Small intestine (tissue), 7 donors: ENCODE data around the gene GARS1. TPM values are rescaled to one million over a fixed set of nuclear protein-coding genes. Genes with fewer than 3 reads are reported as not detected.

ENCODE experiments used
- DNase-seq, 2 donors: peaks; one replicate each; pipeline versions ENCODE4 v3.0.0 to v3.0.0-alpha.2; 2013
- FAIRE-seq: peaks from 2 replicates; lab custom pipeline; 2012; peaks lifted over from hg19 to GRCh38; lab: Jason Lieb, UNC
- H3K27ac ChIP-seq, 3 donors: one replicate each; pipeline ENCODE4 v1.5.1; 2013; ENCODE audit warnings: low read length in 2 of 3, mild to moderate bottlenecking in 2 of 3, control low read depth in 1 of 3, inconsistent platforms in 1 of 3, low read depth in 1 of 3, moderate library complexity in 1 of 3
- H3K27me3 ChIP-seq, 3 donors: one replicate each; pipeline ENCODE4 v1.6.1; 2013; ENCODE audit warnings: low read length in 3 of 3, inconsistent platforms in 1 of 3; ENCODE audit not compliant: control insufficient read depth in 3 of 3, insufficient read depth in 3 of 3
- H3K36me3 ChIP-seq, 3 donors: one replicate each; pipeline ENCODE4 v1.6.1; 2013; ENCODE audit warnings: low read length in 3 of 3, inconsistent platforms in 1 of 3, low read depth in 1 of 3, mild to moderate bottlenecking in 1 of 3, moderate library complexity in 1 of 3; ENCODE audit not compliant: control insufficient read depth in 3 of 3, insufficient read depth in 2 of 3
- H3K4me1 ChIP-seq, 3 donors: one replicate each; pipeline ENCODE4 v1.6.1; 2013; ENCODE audit warnings: low read length in 2 of 3, inconsistent platforms in 1 of 3, low read depth in 1 of 3, mild to moderate bottlenecking in 1 of 3, moderate library complexity in 1 of 3; ENCODE audit not compliant: control insufficient read depth in 3 of 3, insufficient read depth in 2 of 3
- H3K4me3 ChIP-seq, 3 donors: one replicate each; pipeline ENCODE4 v1.5.1; 2013; ENCODE audit warnings: low read length in 3 of 3, control low read depth in 1 of 3, inconsistent platforms in 1 of 3, low read depth in 1 of 3, mild to moderate bottlenecking in 1 of 3, moderate library complexity in 1 of 3
- H3K9me3 ChIP-seq, 2 donors: one replicate each; pipeline ENCODE4 v1.6.1; 2013; ENCODE audit warnings: low read depth in 1 of 2, low read length in 1 of 2; ENCODE audit not compliant: control insufficient read depth in 2 of 2, insufficient read depth in 1 of 2
- WGBS, 3 donors: extraction: QIAGEN DNeasy Blood & Tissue Kit; methylation state at CpG; one replicate each; pipeline ENCODE4 v1.1.7; 2013; 5-methylcytosine and 5-hydroxymethylcytosine counted together
- polyA plus RNA-seq, 4 donors: library from polyadenylated mRNA; stranded (reverse) in 3 of 4; unstranded in 1 of 4; fragments of 200-250 nt in 3 of 4; fragments of 120-200 nt in 1 of 4; gene quantifications; one replicate each; pipeline versions ENCODE4 v1.2.1 to v1.2.3, GENCODE V29; 2013
- donor health status: healthy with polysubstance abuse.
- donor health status: control.
- donor health status: control.
- donor health status: Bipolar disorder and iron deficiency.
- donor health status: healthy.

The GARS1 gene
- polyA plus RNA-seq, 4 donors, result 36.5 to 144 (median 65.1) TPM

GRCh38 chr7:30659312-30659711 lies 64.6 kb downstream of the GARS1 start:
- peaks cover 0 to 2% (median 0%) of the 10 kb centered on the region in 3 donors for H3K27me3 ChIP-seq
- WGBS, 3 donors, result 82 to 91% (median 87%) methylated on average over 3 of the region's 3 CpGs
- no peaks in the 10 kb centered on the region for H3K9me3 ChIP-seq
- peaks cover 0 to 6% (median 0%) of the 10 kb centered on the region in 3 donors for H3K36me3 ChIP-seq
- FAIRE-seq (no peak), DNase-seq (no peak)
- no peaks in the 10 kb centered on the region for H3K4me1 ChIP-seq
- no peak overlapping the region for H3K4me3 ChIP-seq
- no peak overlapping the region for H3K27ac ChIP-seq

GRCh38 chr7:30660331-30661255 lies 65.9 kb downstream of the GARS1 start:
- no peak overlapping the region for H3K4me3 ChIP-seq
- DNase-seq (no peak), FAIRE-seq (no peak)
- H3K4me1 ChIP-seq, result no peaks in the 10 kb centered on the region
- H3K36me3 ChIP-seq, result no peaks in the 10 kb centered on the region
- H3K27me3 ChIP-seq, result peaks cover 0 to 2% (median 0%) of the 10 kb centered on the region in 3 donors
- H3K27ac ChIP-seq, result no peak overlapping the region
- H3K9me3 ChIP-seq, result no peaks in the 10 kb centered on the region
- WGBS, 3 donors, result 67 to 79% (median 76%) methylated on average over 16 of the region's 16 CpGs

- Histone ChIP-seq H3K9me3 (no peaks in the 10 kb centered on the region), H3K27ac (no peak overlapping the region), H3K27me3 (peaks cover 0 to 2% (median 0%) of the 10 kb centered on the region in 3 donors), H3K4me3 (no peak overlapping the region), H3K36me3 (no peaks in the 10 kb centered on the region), H3K4me1 (no peaks in the 10 kb centered on the region)
- WGBS, 3 donors, result 78 to 91% (median 80%) methylated on average over 6 of the region's 6 CpGs
- DNase-seq, result no peak
- FAIRE-seq, result no peak
Observed at GRCh38 chr7:30661926-30662325, 67.2 kb downstream of the GARS1 start.

GRCh38 chr7:30662431-30662939 lies 67.8 kb downstream of the GARS1 start:
- H3K36me3 ChIP-seq, result no peaks in the 10 kb centered on the region
- H3K27ac ChIP-seq, result no peak overlapping the region
- H3K9me3 ChIP-seq, result no peaks in the 10 kb centered on the region
- DNase-seq (no peak), FAIRE-seq (no peak)
- H3K4me1 ChIP-seq, result no peaks in the 10 kb centered on the region
- 80 to 93% (median 85%) methylated on average over 9 of the region's 9 CpGs for WGBS, 3 donors
- peaks cover 0 to 2% (median 0%) of the 10 kb centered on the region in 3 donors for H3K27me3 ChIP-seq
- no peak overlapping the region for H3K4me3 ChIP-seq

- Histone ChIP-seq H3K36me3 (no peaks in the 10 kb centered on the region), H3K4me3 (no peak overlapping the region), H3K9me3 (no peaks in the 10 kb centered on the region), H3K27me3 (peaks cover 0 to 2% (median 0%) of the 10 kb centered on the region in 3 donors), H3K27ac (no peak overlapping the region), H3K4me1 (no peaks in the 10 kb centered on the region)
- FAIRE-seq (no peak), DNase-seq (no peak)
- WGBS, 3 donors, result 65 to 76% (median 72%) methylated on average over 4 of the region's 4 CpGs
Observed at GRCh38 chr7:30663414-30663813, 68.7 kb downstream of the GARS1 start.

GRCh38 chr7:30664184-30664885 lies 69.7 kb downstream of the GARS1 start:
- 78 to 87% (median 81%) methylated on average over 2 of the region's 2 CpGs for WGBS, 3 donors
- no peak for FAIRE-seq
- Histone ChIP-seq H3K4me3 (no peak overlapping the region), H3K27ac (no peak overlapping the region), H3K9me3 (no peaks in the 10 kb centered on the region), H3K4me1 (no peaks in the 10 kb centered on the region), H3K27me3 (peaks cover 0 to 2% (median 0%) of the 10 kb centered on the region in 3 donors), H3K36me3 (no peaks in the 10 kb centered on the region)
- no peak for DNase-seq

- DNase-seq, result no peak
- H3K27ac ChIP-seq, result no peak overlapping the region
- WGBS, 3 donors, result 61 to 70% (median 63%) methylated on average over 8 of the region's 8 CpGs
- H3K27me3 ChIP-seq, result peaks cover 0 to 2% (median 0%) of the 10 kb centered on the region in 3 donors
- H3K4me3 ChIP-seq, result no peak overlapping the region
- H3K9me3 ChIP-seq, result no peaks in the 10 kb centered on the region
- no peak for FAIRE-seq
- H3K36me3 ChIP-seq, result no peaks in the 10 kb centered on the region
- no peaks in the 10 kb centered on the region for H3K4me1 ChIP-seq
Observed at GRCh38 chr7:30665043-30665442, 70.4 kb downstream of the GARS1 start.

GRCh38 chr7:30665449-30665848 lies 70.8 kb downstream of the GARS1 start:
- Histone ChIP-seq H3K9me3 (no peaks in the 10 kb centered on the region), H3K36me3 (no peaks in the 10 kb centered on the region), H3K27me3 (peaks cover 0 to 2% (median 0%) of the 10 kb centered on the region in 3 donors), H3K27ac (no peak overlapping the region), H3K4me1 (no peaks in the 10 kb centered on the region), H3K4me3 (no peak overlapping the region)
- FAIRE-seq (no peak), DNase-seq (no peak)
- WGBS, 3 donors, result 75 to 81% (median 77%) methylated on average over 10 to 11 of the region's 11 CpGs
